NCI-H1105 (cell line): Measurements from ENCODE around the gene SORD.
"Not testable (repeated sequence)": the region's sequence is repeated elsewhere in the genome, so short reads cannot be mapped to it uniquely, and the experiment has no call there.

ENCODE experiments used
- DNase-seq: peaks from one replicate; lab custom pipeline; 2025; lab: John Stamatoyannopoulos, UW

The SORD gene

GRCh38 chr15:45022871-45023658 is at the start of gene SORD:
Gene SORD (plus strand): TSS chr15:45023195. CDS start chr15:45023284, 89 bp downstream.
- DNase-seq: peak; percentile 69

- DNase-seq: not testable (repeated sequence)
Observed at GRCh38 chr15:44976183-44976582, 46.8 kb upstream of the SORD start.

- not testable (repeated sequence) for DNase-seq
Observed at GRCh38 chr15:44977781-44978180, 45.2 kb upstream of the SORD start.

GRCh38 chr15:44979617-44980339 is 43.2 kb upstream of the SORD start:
- DNase-seq: not testable (repeated sequence)

GRCh38 chr15:44984144-44984543 is 38.9 kb upstream of the SORD start:
- not testable (repeated sequence) for DNase-seq

- DNase-seq: not testable (repeated sequence)
Observed at GRCh38 chr15:44986346-44987055, 36.5 kb upstream of the SORD start.

GRCh38 chr15:44987711-44988110 is 35.3 kb upstream of the SORD start:
- DNase-seq: not testable (repeated sequence)

- not testable (repeated sequence) for DNase-seq
Observed at GRCh38 chr15:44988184-44988869, 34.7 kb upstream of the SORD start.

GRCh38 chr15:44988870-44989219 is 34.1 kb upstream of the SORD start:
- not testable (repeated sequence) for DNase-seq

GRCh38 chr15:44997632-44998031 is 25.4 kb upstream of the SORD start:
- DNase-seq: not testable (repeated sequence)

- no peak for DNase-seq
Observed at GRCh38 chr15:44999105-44999504, 23.9 kb upstream of the SORD start.

- DNase-seq: not testable (repeated sequence)
Observed at GRCh38 chr15:45001180-45001579, 21.8 kb upstream of the SORD start.

GRCh38 chr15:45003731-45004410 is 19.1 kb upstream of the SORD start:
- not testable (repeated sequence) for DNase-seq

GRCh38 chr15:45004590-45005175 is 18.3 kb upstream of the SORD start:
- DNase-seq: not testable (repeated sequence)

- DNase-seq: no peak
Observed at GRCh38 chr15:45009046-45009445, 13.9 kb upstream of the SORD start.

GRCh38 chr15:45015114-45015513 is 7.9 kb upstream of the SORD start:
- DNase-seq: not testable (repeated sequence)

- not testable (repeated sequence) for DNase-seq
Observed at GRCh38 chr15:45020222-45020900, 2.6 kb upstream of the SORD start.

- DNase-seq: not testable (repeated sequence)
Observed at GRCh38 chr15:45020901-45021259, 2.1 kb upstream of the SORD start.

- no peak for DNase-seq
Observed at GRCh38 chr15:45021348-45021747, 1.6 kb upstream of the SORD start.

- DNase-seq: no peak
Observed at GRCh38 chr15:45023659-45024225, 747 bp downstream of the SORD start.
